ENCODE data around the gene TLE2.

TLE2 gene

DNA sequence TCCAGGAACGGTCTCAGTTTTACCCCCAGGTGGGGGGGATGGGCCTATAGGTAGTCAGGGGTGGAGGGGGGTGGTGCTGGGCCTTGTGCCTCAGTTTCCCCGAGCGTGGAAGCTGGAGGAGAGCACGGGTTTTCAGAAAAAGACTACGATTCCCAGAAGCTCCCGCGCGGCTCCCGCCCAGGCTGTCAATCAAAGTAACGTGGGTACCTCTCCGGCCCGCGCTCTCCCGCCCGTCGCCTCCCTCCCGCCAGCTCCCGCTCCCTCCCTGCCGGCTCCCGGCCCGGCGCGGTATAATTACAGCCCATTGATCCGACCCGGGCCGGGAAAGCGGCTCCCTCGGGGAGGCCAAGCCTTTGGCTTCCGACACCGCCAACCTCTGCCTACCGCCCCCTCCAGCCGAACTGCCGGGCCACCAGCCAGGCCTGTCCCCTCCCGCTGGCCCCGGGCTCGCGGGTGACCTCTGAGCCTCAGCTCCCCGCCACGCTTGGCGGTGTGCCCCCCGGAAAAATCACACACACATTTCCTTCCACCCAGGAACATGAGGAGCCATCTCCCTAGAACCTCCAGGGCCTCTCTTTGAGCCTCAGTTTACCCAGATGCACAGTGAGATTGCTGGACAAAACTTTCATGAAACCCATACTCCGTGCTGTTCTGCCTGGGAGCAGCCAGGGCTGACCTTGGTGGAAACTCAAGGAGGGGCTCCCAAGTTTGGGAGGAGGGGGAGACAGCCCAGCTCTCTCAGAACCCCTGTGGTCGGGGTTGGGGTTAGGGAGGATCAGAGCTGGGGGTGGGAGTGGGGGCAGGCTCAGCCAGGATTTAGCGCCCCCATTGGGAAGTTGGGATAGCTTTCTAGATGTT lies 7.3 kb upstream of the TLE2 start:
- peak; percentile 92 for DNase-seq (ENCODE audit: low spot score)
- in situ Hi-C loops (cut with MboI; ENCODE audit: low sequenced_read_pairs, unreplicated experiment): no loop called here
- TF ChIP-seq, protein P1, sequence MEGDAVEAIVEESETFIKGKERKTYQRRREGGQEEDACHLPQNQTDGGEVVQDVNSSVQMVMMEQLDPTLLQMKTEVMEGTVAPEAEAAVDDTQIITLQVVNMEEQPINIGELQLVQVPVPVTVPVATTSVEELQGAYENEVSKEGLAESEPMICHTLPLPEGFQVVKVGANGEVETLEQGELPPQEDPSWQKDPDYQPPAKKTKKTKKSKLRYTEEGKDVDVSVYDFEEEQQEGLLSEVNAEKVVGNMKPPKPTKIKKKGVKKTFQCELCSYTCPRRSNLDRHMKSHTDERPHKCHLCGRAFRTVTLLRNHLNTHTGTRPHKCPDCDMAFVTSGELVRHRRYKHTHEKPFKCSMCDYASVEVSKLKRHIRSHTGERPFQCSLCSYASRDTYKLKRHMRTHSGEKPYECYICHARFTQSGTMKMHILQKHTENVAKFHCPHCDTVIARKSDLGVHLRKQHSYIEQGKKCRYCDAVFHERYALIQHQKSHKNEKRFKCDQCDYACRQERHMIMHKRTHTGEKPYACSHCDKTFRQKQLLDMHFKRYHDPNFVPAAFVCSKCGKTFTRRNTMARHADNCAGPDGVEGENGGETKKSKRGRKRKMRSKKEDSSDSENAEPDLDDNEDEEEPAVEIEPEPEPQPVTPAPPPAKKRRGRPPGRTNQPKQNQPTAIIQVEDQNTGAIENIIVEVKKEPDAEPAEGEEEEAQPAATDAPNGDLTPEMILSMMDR (IDR thresholded peaks at IDR 0.05; ENCODE audit: borderline replicate concordance, control extremely low read depth, extremely low read depth, insufficient read depth, missing control alignments): no peak

DNA sequence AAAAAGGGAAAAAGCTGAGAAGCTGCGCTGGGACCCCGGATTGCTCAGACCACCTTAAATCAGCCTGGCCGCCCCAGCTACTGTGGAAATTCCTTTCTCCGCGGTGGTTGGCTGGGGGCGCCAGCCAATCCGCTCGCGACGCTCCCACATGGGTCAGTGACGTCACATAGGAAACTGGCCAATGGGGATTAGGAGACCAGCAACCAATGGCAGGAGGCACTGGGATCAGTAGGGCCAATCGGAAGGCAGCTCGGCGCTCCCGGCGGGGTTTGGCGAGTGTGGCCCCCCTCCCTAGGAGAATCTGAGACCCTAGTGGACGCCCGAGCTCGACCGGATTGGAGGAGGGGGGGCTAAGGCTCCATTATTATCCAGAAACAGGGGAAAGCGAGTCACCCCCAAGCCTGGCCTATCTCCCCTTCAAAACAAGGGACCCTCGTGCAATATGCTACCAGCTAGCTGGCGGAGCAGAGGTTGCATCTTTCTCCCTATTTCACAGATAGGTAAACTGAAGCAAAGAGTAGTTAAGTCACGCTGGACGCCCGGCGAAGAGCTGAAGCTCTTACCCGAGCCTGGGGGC lies 6.5 kb upstream of the TLE2 start:
- in situ Hi-C loops (cut with MboI; ENCODE audit: low sequenced_read_pairs, unreplicated experiment): no loop called here
- TF ChIP-seq, protein P1 (IDR thresholded peaks at IDR 0.05; ENCODE audit: borderline replicate concordance, control extremely low read depth, extremely low read depth, insufficient read depth, missing control alignments): no peak
- DNase-seq (ENCODE audit: low spot score): peak; percentile 100

DNA sequence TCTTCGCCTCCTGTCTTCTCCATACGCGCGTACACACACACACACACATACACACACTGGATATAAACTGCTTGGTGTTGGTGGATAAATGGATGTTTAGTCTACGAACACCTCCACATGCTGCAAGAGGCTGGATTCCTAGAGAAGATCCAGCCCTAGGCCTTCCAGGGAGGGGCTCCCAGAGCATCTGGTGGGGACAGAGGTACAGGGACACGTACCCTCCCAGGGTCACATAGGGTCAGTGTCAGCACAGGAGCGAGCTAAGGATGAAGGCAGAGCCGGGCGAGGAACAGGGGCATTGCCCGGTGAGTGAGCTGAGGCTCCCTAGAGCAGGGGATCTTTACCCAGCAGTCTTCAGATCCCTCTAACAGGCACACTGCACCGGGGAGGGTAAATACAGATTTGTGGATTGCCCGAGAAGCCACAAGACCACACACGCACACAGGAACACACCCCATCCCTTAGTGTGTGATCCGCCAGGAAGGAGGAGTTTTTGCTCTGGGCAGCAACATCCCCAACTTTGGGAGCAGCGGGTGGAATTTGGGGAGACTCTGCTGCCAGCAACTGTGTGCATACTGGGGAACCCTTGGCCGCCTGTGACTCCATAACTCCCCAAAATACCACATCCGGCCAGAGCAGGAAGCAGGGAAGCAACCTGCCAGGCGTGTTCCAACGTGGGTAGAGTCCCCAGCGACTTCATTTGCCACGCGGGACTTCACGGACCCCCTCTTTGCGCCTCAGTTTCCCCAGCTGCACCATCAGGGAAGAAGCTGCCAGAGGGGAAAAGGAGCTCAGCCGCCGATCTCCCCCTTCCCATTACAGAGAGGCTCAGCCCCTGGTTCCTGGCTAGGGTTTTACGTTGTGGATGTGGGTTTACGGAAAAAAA lies 5.8 kb upstream of the TLE2 start:
- no peak for DNase-seq (ENCODE audit: low spot score)
- TF ChIP-seq, protein P1 (IDR thresholded peaks at IDR 0.05; ENCODE audit: borderline replicate concordance, control extremely low read depth, extremely low read depth, insufficient read depth, missing control alignments): no peak
- in situ Hi-C loops (cut with MboI; ENCODE audit: low sequenced_read_pairs, unreplicated experiment): no loop called here

DNA sequence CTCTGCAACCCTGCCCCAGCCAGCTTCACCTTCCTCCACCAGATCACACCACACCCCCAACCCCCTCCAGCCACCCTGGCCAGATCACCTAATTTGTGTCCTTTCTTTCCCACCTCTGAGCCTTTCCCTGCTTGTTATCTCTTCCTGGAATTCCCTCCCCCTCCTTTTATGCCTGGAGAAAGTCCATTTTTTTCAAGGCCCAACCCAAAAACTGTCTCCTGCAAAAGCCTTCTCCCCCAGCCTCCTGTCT lies 5.3 kb upstream of the TLE2 start:
- DNase-seq (ENCODE audit: low spot score): no peak
- in situ Hi-C loops (cut with MboI; ENCODE audit: low sequenced_read_pairs, unreplicated experiment): no loop called here
- TF ChIP-seq, protein P1 (IDR thresholded peaks at IDR 0.05; ENCODE audit: borderline replicate concordance, control extremely low read depth, extremely low read depth, insufficient read depth, missing control alignments): no peak

DNA sequence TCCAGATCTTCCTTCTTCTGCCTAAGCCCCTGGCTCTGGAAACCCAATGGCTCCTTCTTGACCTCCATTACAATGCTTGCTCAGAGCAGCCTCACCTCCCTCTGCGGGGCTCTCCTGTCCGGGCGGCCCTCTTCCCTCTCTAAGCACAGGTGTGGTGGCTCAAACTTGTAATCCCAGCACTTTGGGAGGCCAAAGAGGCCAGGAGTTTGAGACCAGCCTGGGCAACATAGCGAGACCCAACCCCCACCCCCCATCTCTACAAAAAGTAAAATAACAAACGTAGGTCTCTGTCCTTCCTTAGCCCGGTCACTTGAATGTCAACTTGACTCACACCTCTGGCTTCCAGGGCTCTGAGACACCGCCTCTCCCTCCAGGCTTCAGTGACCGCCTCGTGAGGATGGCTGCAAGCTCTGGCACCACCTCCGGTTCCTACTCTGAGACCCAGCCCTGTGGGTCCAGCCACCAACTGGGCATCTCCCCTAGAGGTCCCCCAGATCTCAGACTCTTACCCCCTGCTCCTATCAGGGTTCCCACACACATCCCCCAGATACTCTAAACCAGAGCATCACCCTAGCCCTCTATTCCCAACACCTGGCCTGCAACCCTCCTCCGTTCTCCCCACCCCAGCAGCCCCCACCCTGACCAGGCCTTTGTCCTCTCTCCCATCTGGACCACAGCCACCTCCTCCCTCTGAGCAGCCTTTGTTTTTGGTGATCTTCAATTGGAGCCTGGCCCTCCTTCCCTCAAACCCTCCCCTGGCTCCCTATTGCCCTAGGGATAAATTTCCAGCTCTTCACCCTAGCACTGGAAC lies 4.7 kb upstream of the TLE2 start:
- TF ChIP-seq, protein P1 (IDR thresholded peaks at IDR 0.05; ENCODE audit: borderline replicate concordance, control extremely low read depth, extremely low read depth, insufficient read depth, missing control alignments): no peak
- no peak for DNase-seq (ENCODE audit: low spot score)
- in situ Hi-C loops (cut with MboI; ENCODE audit: low sequenced_read_pairs, unreplicated experiment): no loop called here

DNA sequence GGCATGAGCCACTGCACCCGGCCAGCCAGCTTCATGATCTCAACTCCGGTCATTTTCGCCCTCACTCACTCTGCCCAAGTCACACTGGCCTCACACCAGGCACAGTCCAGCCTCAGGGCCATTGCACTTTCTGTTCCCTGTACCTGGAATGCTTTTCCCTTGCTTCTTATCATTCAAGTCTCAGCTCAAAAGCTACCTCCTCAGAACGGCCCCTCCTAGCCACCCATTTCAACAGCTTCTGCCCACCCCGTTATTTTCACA lies 2.5 kb upstream of the TLE2 start:
- in situ Hi-C loops (cut with MboI; ENCODE audit: low sequenced_read_pairs, unreplicated experiment): no loop called here
- TF ChIP-seq, protein P1 (IDR thresholded peaks at IDR 0.05; ENCODE audit: borderline replicate concordance, control extremely low read depth, extremely low read depth, insufficient read depth, missing control alignments): no peak
- DNase-seq (ENCODE audit: low spot score): no peak

Measured in GM13976 (cell line).